ENCODE measurements around the gene PCDHA1. TPM values are rescaled to one million over a fixed set of nuclear protein-coding genes. Genes with fewer than 3 reads are reported as not detected.

Gene PCDHA1
- total and polyA plus RNA-seq, 2 of the 13 experiments (the other 11 are each of a cell fraction or from before 2014, with no cell fraction given), result not detected

DNA sequence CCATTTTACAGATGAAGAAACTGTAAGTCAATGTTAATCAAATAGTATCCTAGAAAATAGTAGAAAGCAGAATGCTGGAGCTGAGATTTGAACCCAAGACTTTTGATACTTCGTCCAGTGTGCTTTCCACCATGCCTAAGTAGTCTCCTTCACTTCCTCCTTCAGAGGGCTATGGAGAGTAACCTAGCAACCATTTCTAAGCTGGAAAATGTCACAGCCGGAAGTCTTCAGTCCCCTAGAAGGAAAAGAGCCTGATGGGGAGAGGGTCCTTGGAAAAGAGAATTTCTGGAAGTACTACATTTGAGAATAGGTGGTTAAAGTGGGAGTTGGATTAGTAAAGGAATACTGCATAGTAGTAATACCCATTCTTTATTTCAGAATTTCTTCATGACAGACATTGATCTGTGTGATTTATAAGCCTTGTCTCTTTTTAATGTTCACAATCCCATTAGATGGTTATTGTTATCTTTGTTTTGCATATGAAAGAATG lies 213.0 kb downstream of the PCDHA1 start:
- POLR2A ChIA-PET, result no interaction called here
- CTCF ChIA-PET (ENCODE audit: low intra/inter-chr PET ratio, low total read pairs), result no interaction called here
- peaks cover 1 to 6% of the 10 kb centered on the region in 2 experiments; a peak in 1 of 5 replicates for H3K27me3 ChIP-seq (ENCODE audit: control insufficient read depth in 1 of 2, insufficient read depth in 2 of 2, low read length in 2 of 2)
- H3K9me3 ChIP-seq (ENCODE audit: low read length), result no peaks in the 10 kb centered on the region
- H3K36me3 ChIP-seq (replicated peaks in 1 of 2; ENCODE audit: control insufficient read depth in 1 of 2, insufficient read depth in 2 of 2, low read length in 2 of 2), result no peaks in the 10 kb centered on the region
- no peak overlapping the region for H3K27ac ChIP-seq (ENCODE audit: extremely low read length, insufficient read depth, low read length)
- 3% methylated on average over 2 of the region's 2 CpGs for whole genome bisulfite sequencing (ENCODE audit: low lambda C conversion rate)
- no peak for ATAC-seq
- in situ Hi-C loops (cut with HindIII; ENCODE audit: extremely low pct_ligation_motif_present, low pct_unique_long_range_greater_than_20kb) (no loop called here), intact Hi-C loops (cut with micrococcal nuclease; ENCODE audit: unreplicated experiment) (no loop called here)
- no peak for FAIRE-seq
- no peaks in the 10 kb centered on the region for H4K20me1 ChIP-seq (ENCODE audit: insufficient read depth, low read length)
- no peak overlapping the region for H3K9ac ChIP-seq (ENCODE audit: insufficient read depth, low read depth, low read length)
- BruUV-seq (replicated peaks), result no TSS peak
- H3K4me3 ChIP-seq (replicated peaks in 1 of 3; ENCODE audit: insufficient read depth in 1 of 3, low read depth in 2 of 3, low read length in 3 of 3), result no peak overlapping the region
- no peaks in the 10 kb centered on the region for H3K79me2 ChIP-seq (ENCODE audit: insufficient read depth, low read length)
- DNase-seq (ENCODE audit: low spot score), result no peak
- H2AFZ ChIP-seq (ENCODE audit: low read length), result no peak overlapping the region
- H3K4me2 ChIP-seq (ENCODE audit: low read depth, low read length), result no peak overlapping the region
- H3K4me1 ChIP-seq (ENCODE audit: insufficient read depth, low read length), result no peaks in the 10 kb centered on the region
- TF ChIP-seq AHR (CRISPR knock-in tag; IDR thresholded peaks at IDR 0.05), result no peak
- no peak for TF ChIP-seq GATAD2A (CRISPR knock-in tag; IDR thresholded peaks at IDR 0.05)
- no peak for TF ChIP-seq PBX2 (CRISPR knock-in tag; IDR thresholded peaks at IDR 0.05)
- TF ChIP-seq, protein P1, sequence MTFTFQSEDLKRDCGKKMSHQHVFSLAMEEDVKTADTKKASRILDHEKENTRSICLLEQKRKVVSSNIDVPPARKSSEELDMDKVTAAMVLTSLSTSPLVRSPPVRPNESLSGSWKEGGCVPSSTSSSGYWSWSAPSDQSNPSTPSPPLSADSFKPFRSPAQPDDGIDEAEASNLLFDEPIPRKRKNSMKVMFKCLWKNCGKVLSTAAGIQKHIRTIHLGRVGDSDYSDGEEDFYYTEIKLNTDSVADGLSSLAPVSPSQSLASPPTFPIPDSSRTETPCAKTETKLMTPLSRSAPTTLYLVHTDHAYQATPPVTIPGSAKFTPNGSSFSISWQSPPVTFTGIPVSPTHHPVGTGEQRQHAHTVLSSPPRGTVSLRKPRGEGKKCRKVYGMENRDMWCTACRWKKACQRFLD (CRISPR knock-in tag; IDR thresholded peaks at IDR 0.05; ENCODE audit: borderline replicate concordance), result no peak
- TF ChIP-seq EED (CRISPR knock-in tag; IDR thresholded peaks at IDR 0.05), result no peak
- TF ChIP-seq, protein P2, sequence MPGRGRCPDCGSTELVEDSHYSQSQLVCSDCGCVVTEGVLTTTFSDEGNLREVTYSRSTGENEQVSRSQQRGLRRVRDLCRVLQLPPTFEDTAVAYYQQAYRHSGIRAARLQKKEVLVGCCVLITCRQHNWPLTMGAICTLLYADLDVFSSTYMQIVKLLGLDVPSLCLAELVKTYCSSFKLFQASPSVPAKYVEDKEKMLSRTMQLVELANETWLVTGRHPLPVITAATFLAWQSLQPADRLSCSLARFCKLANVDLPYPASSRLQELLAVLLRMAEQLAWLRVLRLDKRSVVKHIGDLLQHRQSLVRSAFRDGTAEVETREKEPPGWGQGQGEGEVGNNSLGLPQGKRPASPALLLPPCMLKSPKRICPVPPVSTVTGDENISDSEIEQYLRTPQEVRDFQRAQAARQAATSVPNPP (CRISPR knock-in tag; IDR thresholded peaks at IDR 0.05), result no peak
- no peak for TF ChIP-seq ZSCAN20 (CRISPR knock-in tag; IDR thresholded peaks at IDR 0.05; ENCODE audit: borderline replicate concordance)
- TF ChIP-seq ZKSCAN5 (CRISPR knock-in tag; IDR thresholded peaks at IDR 0.05), result no peak
- no peak for TF ChIP-seq NCOA5 (CRISPR knock-in tag; IDR thresholded peaks at IDR 0.05)
- no peak for TF ChIP-seq ZNF607 (CRISPR knock-in tag; IDR thresholded peaks at IDR 0.05; ENCODE audit: borderline replicate concordance)
- no peak for TF ChIP-seq BCL6 (CRISPR knock-in tag; IDR thresholded peaks at IDR 0.05)
- no peak for TF ChIP-seq EP300 (IDR thresholded peaks at IDR 0.05; ENCODE audit: low read depth in 2 of 2, low read length in 2 of 2)
- TF ChIP-seq EP300 (CRISPR knock-in tag; IDR thresholded peaks at IDR 0.05; ENCODE audit: borderline replicate concordance), result no peak
- TF ChIP-seq RBAK (CRISPR knock-in tag; IDR thresholded peaks at IDR 0.05), result no peak
- no peak for TF ChIP-seq ZNF44 (CRISPR knock-in tag; IDR thresholded peaks at IDR 0.05)
- no peak for TF ChIP-seq GRHL1 (CRISPR knock-in tag; conservative IDR thresholded peaks at IDR 0.05)
- no peak for TF ChIP-seq BRD4 (CRISPR knock-in tag; IDR thresholded peaks at IDR 0.05)
- TF ChIP-seq MXI1 (IDR thresholded peaks at IDR 0.05; ENCODE audit: borderline replicate concordance, low read depth, low read length), result no peak
